ENCODE data around the gene CNOT6L. TPM values are rescaled to one million over a fixed set of nuclear protein-coding genes. Genes with fewer than 3 reads are reported as not detected.
"Not testable (repeated sequence)": the region's sequence is repeated elsewhere in the genome, so short reads cannot be mapped to it uniquely, and the experiment has no call there.

The CNOT6L gene
- total RNA-seq, 1 experiment from 2014 or later = 29.4 TPM

- H3K27me3 ChIP-seq (ENCODE audit: insufficient read depth, low read length); ATAC-seq; H3K9me2 ChIP-seq (ENCODE audit: insufficient read depth); H3K9ac ChIP-seq (ENCODE audit: low read length); H2AFZ ChIP-seq (ENCODE audit: low read depth, low read length, poor library complexity, severe bottlenecking); BruUV-seq (replicated peaks); H3K9me3 ChIP-seq (ENCODE audit: control insufficient read depth in 1 of 2, insufficient read depth in 1 of 2, low read depth in 1 of 2, low read length in 2 of 2); DNase-seq (ENCODE audit: low read depth, low spot score); CTCF ChIA-PET; H3K79me2 ChIP-seq (ENCODE audit: insufficient read depth, low read length); H3K27ac ChIP-seq (ENCODE audit: low read depth, low read length); H3K4me2 ChIP-seq (ENCODE audit: low read length); H3K4me1 ChIP-seq (ENCODE audit: control insufficient read depth in 1 of 2, insufficient read depth in 2 of 2, low read length in 2 of 2); intact Hi-C loops (cut with micrococcal nuclease); H3K36me3 ChIP-seq (ENCODE audit: control insufficient read depth in 1 of 2, insufficient read depth in 2 of 2, low read length in 2 of 2); H4K20me1 ChIP-seq (ENCODE audit: insufficient read depth); RAD21 ChIA-PET (ENCODE audit: low non-redundant PET in 1 of 2, low total read pairs in 2 of 2, uncharacterized antibody in 2 of 2, unreplicated experiment in 2 of 2); POLR2A ChIA-PET; H3K4me3 ChIP-seq (replicated peaks in 1 of 2; ENCODE audit: low read depth in 1 of 2, low read length in 2 of 2): not testable (repeated sequence)
- 0 out of 2 replicates have a peak, but pooled peaks have one; percentile 28 for TF ChIP-seq SRF (IDR thresholded peaks at IDR 0.05; ENCODE audit: low read depth)
Measured at GRCh38 chr4:77718500-77718899, 100.7 kb downstream of the CNOT6L start.

GRCh38 chr4:77715414-77716290 lies 103.5 kb downstream of the CNOT6L start:
- Histone ChIP-seq H3K36me3 (ENCODE audit: control insufficient read depth in 1 of 2, insufficient read depth in 2 of 2, low read length in 2 of 2) (no peaks in the 10 kb centered on the region), H3K27me3 (ENCODE audit: insufficient read depth, low read length) (no peaks in the 10 kb centered on the region), H3K4me2 (ENCODE audit: low read length) (no peak overlapping the region), H3K9ac (ENCODE audit: low read length) (no peak overlapping the region), H2AFZ (ENCODE audit: low read depth, low read length, poor library complexity, severe bottlenecking) (no peak overlapping the region), H3K27ac (ENCODE audit: low read depth, low read length) (no peak overlapping the region), H4K20me1 (ENCODE audit: insufficient read depth) (no peaks in the 10 kb centered on the region), H3K9me3 (ENCODE audit: control insufficient read depth in 1 of 2, insufficient read depth in 1 of 2, low read depth in 1 of 2, low read length in 2 of 2) (no peaks in the 10 kb centered on the region), H3K4me3 (replicated peaks in 1 of 2; ENCODE audit: low read depth in 1 of 2, low read length in 2 of 2) (no peak overlapping the region), H3K9me2 (ENCODE audit: insufficient read depth) (no peaks in the 10 kb centered on the region), H3K79me2 (ENCODE audit: insufficient read depth, low read length) (no peaks in the 10 kb centered on the region), H3K4me1 (ENCODE audit: control insufficient read depth in 1 of 2, insufficient read depth in 2 of 2, low read length in 2 of 2) (no peaks in the 10 kb centered on the region)
- ChIA-PET POLR2A (no interaction called here), CTCF (no interaction called here), RAD21 (ENCODE audit: low non-redundant PET in 1 of 2, low total read pairs in 2 of 2, uncharacterized antibody in 2 of 2, unreplicated experiment in 2 of 2) (no interaction called here)
- ATAC-seq (no peak), DNase-seq (ENCODE audit: low read depth, low spot score) (no peak)
- BruUV-seq (replicated peaks) = no TSS peak
- TF ChIP-seq FOSL1 (IDR thresholded peaks at IDR 0.05; ENCODE audit: low read depth) = no peak
- no peak for TF ChIP-seq CTCF (IDR thresholded peaks at IDR 0.05 in 2 of 3, conservative IDR thresholded peaks at IDR 0.05 in 1 of 3; ENCODE audit: borderline replicate concordance in 1 of 3, insufficient read depth in 1 of 3, low read depth in 2 of 3, low read length in 2 of 3)
- no peak for TF ChIP-seq CBX3 (IDR thresholded peaks at IDR 0.05; ENCODE audit: low read depth)
- no peak for TF ChIP-seq POLR2A (IDR thresholded peaks at IDR 0.05; ENCODE audit: borderline replicate concordance, extremely low read depth, insufficient read depth, insufficient read length)
- no peak for TF ChIP-seq JUND (IDR thresholded peaks at IDR 0.05)
- intact Hi-C loops (cut with micrococcal nuclease) = no loop called here

Data from HCT116 (cell line).